HL-60/S4 treated with phorbol 12-myristate 13-acetate at 8.2 ng/mL for 4 days and 3 days (cell line): ENCODE data around the gene KLHL14.
"Not testable (repeated sequence)": the region's sequence is repeated elsewhere in the genome, so short reads cannot be mapped to it uniquely, and the experiment has no call there.

Experiments
- in situ Hi-C: fragments of 300-500 bp; cut with MboI; formaldehyde crosslinking; loops from 2 replicates; pipeline ENCODE4 v1.15.0; 2022; ENCODE audit warnings: low sequenced_read_pairs

Gene KLHL14, protein sequence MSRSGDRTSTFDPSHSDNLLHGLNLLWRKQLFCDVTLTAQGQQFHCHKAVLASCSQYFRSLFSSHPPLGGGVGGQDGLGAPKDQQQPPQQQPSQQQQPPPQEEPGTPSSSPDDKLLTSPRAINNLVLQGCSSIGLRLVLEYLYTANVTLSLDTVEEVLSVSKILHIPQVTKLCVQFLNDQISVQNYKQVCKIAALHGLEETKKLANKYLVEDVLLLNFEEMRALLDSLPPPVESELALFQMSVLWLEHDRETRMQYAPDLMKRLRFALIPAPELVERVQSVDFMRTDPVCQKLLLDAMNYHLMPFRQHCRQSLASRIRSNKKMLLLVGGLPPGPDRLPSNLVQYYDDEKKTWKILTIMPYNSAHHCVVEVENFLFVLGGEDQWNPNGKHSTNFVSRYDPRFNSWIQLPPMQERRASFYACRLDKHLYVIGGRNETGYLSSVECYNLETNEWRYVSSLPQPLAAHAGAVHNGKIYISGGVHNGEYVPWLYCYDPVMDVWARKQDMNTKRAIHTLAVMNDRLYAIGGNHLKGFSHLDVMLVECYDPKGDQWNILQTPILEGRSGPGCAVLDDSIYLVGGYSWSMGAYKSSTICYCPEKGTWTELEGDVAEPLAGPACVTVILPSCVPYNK

DNA sequence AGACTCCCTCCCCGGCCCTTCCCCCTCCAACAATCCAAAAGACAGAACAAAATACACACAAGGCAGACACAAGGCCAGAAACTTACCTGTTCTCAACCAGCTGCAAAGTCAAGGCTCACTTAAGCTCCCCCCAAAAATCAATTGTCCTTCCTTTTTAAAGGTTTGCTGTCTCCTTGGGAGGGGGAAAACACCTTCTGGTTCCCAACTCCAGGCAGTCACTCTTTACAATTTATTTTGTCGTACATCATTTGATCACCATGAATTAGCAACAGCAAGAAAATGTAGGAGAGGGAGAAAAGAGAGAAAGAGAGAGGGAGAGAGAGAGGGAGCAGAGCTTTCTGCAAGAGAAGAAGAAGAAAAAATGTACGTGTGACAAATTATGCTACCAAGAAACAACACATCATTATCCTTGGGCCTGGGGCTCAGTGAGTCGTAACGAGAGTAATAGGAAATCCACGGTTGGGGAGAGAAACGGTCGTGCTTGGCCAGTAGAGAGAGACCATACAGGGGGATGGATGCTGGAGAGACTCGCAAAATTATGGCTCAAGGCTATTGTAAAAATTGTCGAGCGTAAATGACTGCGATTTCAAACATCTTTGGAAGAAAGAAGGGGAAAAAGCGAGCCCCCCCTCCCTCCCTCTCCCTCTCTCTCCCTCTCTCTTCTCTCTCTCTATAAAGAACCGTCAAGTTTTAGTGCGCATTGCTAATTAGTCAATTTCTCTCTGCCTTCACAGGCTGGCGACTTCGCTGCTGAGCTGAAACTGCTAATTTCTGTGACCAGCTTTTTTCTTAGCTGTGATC, at the start of gene KLHL14:
Gene KLHL14 (minus strand): TSS at position 443 of the 801 bp plus-strand sequence. CDS start 2,432 bp downstream, outside the sequence.
- in situ Hi-C loops = no loop called here

DNA sequence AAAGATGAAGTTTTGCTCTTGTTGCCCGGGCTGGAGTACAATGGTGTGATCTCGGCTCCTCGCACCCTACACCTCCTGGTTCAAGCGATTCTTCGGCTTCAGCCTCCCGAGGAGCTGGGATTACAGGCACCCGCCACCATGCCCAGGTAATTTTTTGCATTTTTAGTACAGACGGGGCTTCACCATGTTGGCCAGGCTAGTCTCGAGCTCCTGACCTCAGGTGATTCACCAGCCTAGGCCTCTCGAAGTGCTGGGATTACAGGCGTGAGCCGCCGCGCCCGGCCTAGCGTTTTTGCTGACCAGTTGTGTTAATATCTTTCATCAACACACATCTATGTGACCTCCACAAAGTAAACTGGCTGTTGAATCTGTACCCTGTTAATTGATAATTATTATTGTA, 49.4 kb upstream of the KLHL14 start:
- in situ Hi-C loops = no loop called here

- in situ Hi-C loops = no loop called here
Measured at GRCh38 chr18:32815881-32816280, 43.1 kb upstream of the KLHL14 start.

- in situ Hi-C loops = no loop called here
Measured at GRCh38 chr18:32812342-32812741, 39.5 kb upstream of the KLHL14 start.

GRCh38 chr18:32810314-32810713, 37.5 kb upstream of the KLHL14 start:
- in situ Hi-C loops = no loop called here

GRCh38 chr18:32805354-32805753, 32.5 kb upstream of the KLHL14 start:
- in situ Hi-C loops = no loop called here

GRCh38 chr18:32804134-32804888, 31.5 kb upstream of the KLHL14 start:
- in situ Hi-C loops = no loop called here

DNA sequence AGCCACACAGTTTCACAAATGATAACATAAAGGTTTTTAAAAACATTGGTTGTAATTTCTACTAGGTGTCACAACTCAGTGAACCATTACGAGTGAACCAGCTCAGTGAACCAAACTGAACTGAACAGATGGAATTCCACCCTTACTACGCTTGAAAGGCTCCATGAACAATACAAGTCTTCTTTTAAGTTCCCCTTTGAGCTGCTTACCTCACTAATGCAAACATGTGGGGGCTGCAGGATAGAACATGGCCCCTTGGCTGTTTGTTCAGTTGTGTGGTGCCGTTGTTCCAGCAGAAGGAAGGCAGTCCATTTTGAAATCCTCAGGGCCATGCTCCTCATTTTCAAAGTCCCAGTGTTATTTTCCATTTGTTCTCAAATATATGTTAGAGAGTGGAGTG, 30.7 kb upstream of the KLHL14 start:
- in situ Hi-C loops = no loop called here

DNA sequence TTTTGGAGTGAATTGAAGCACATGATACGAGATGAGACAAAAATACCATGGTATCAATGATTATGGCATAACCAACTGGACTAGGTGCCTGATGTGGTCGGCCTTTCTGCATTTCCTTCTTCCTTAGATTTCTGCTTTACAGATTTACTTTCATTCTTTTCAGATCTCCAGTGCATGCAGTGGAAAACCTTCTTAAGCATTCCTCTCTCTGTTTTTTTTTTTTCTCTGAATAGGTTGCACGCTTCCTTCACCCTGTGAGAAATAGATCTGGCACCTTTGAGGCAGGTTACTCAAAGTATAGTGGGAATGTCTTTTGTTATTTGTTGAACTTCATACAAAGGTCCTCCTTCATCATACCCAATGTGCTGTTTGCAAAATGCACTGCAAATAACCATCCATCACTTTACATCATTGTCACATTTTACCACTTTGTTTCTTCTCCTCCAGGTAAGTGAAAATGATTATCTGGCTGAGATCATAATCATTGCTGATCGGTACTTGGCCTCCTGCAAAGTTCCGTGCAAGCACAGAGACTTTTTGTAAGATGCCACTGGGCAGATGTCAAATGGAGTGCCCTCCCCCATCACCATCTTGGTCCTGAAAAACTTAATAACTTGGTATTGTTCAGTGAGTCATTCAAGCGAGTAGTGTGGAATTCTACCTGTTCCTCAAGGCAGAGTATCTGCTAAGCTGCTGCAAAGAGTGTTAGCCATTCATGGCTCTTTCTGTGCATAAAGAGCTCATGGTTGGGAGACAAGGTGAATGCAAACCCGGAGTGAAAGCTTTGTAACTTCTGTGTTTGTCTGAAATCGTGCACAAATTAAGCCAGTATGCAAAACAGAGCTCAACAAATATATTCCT, 30.0 kb upstream of the KLHL14 start:
- in situ Hi-C loops = no loop called here

DNA sequence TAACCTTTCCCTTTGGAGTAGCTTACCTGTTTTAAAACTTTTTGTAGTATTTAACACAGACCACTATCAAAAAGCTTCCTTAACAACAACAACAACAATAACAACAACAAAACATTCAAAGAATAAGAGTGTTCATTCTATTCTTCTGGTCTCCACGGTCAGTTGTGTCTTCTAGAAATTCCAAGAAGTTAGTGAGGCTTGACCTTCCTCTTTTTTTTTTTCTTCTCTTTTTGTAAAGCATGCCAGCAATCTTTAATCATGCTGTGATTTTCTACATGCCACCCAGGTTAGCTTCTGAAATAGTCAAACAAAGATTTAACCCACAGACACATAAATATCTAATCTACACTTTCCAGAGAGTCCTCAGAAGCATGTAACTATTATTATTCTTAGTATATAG, 28.4 kb upstream of the KLHL14 start:
- in situ Hi-C loops = no loop called here

- in situ Hi-C loops = no loop called here
Measured at GRCh38 chr18:32798209-32798960, 25.6 kb upstream of the KLHL14 start.

GRCh38 chr18:32794667-32795066, 21.8 kb upstream of the KLHL14 start:
- in situ Hi-C loops = not testable (repeated sequence)

DNA sequence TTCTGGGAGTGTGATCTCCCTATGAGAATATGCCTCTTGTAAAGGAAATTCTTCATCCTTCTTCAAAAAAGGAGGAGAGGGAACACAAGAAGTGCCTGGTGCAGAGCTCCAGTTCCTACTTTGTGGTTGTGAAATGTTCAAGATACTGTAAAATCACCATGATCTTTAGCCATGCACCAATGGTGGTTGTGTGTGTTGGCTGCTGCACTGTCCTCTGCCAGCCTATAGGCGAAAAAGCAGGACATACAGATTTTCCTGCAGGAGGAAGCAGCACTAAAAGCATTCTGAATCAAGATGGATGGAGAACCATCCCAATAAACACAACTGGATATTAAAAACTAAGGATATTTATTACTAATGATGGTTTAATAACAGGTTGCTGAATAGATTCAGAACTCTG, 6.2 kb upstream of the KLHL14 start:
- in situ Hi-C loops = no loop called here

DNA sequence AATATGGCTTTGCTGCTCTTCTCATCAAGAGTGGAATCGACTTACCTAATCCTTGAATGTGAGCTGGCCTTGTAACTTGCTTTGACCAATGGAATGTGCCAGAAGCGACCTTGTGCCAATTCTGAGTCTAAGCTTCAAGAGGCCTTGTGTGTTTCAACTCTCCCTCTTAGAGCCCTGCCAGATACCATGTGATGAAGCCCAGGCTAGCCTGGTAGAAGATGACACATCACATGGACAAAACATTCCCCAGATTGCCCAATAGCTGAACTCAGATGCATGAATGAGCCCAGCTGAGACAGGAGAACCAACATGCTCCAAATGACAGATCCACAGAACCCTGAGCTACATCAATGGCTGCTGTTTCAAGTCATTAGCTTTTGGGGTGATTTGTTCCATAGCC, 4.2 kb upstream of the KLHL14 start:
- in situ Hi-C loops = no loop called here

- in situ Hi-C loops = no loop called here
Measured at GRCh38 chr18:32776561-32776960, 3.7 kb upstream of the KLHL14 start.

GRCh38 chr18:32775628-32776027, 2.8 kb upstream of the KLHL14 start:
- in situ Hi-C loops = no loop called here

GRCh38 chr18:32773382-32773712, 524 bp upstream of the KLHL14 start:
- in situ Hi-C loops = no loop called here

GRCh38 chr18:32771871-32772580, 797 bp downstream of the KLHL14 start:
- in situ Hi-C loops = no loop called here
